NT2/D1 (cell line): ENCODE measurements around the gene SLC25A2.
"Not testable (repeated sequence)": the region's sequence is repeated elsewhere in the genome, so short reads cannot be mapped to it uniquely, and the experiment has no call there.

ENCODE experiments used
- DNase-seq: peaks from one replicate; pipeline ENCODE4 v3.0.0-alpha.2; 2011; ENCODE audit warnings: low read depth, low spot score
- H3K27me3 ChIP-seq: 2 replicates; pipeline ENCODE4 v1.6.0; 2011; ENCODE audit warnings: mild to moderate bottlenecking; ENCODE audit not compliant: insufficient read length, insufficient read depth
- H3K36me3 ChIP-seq: 2 replicates; pipeline ENCODE4 v1.6.1; 2011; ENCODE audit warnings: mild to moderate bottlenecking, low read length, mixed read lengths; ENCODE audit not compliant: insufficient read depth, insufficient read length
- H3K4me1 ChIP-seq: 2 replicates; pipeline ENCODE4 v1.5.1; 2011; ENCODE audit not compliant: insufficient read depth, insufficient read length
- H3K4me3 ChIP-seq: 2 replicates; pipeline ENCODE4 v1.5.1; 2011; ENCODE audit warnings: low read depth; ENCODE audit not compliant: insufficient read length
- H3K9ac ChIP-seq: 2 replicates; pipeline ENCODE4 v1.6.0; 2011; ENCODE audit warnings: low read depth; ENCODE audit not compliant: insufficient read length
- H3K9me3 ChIP-seq: 2 replicates; pipeline ENCODE4 v1.5.1; 2011; ENCODE audit warnings: mild to moderate bottlenecking, low read length; ENCODE audit not compliant: insufficient read depth
- SUZ12 ChIP-seq: IDR thresholded peaks from 2 replicates; pipeline ENCODE4 v1.6.1; 2011; ENCODE audit not compliant: insufficient read length, insufficient read depth; ENCODE audit errors: extremely low read depth
- YY1 ChIP-seq: IDR thresholded peaks from 2 replicates; pipeline ENCODE4 v1.6.1; 2011; ENCODE audit not compliant: insufficient read length, insufficient read depth
- ZNF274 ChIP-seq: IDR thresholded peaks from 2 replicates; pipeline ENCODE4 v1.6.1; 2011; ENCODE audit warnings: mild to moderate bottlenecking, low read depth, low read length

Gene SLC25A2

DNA sequence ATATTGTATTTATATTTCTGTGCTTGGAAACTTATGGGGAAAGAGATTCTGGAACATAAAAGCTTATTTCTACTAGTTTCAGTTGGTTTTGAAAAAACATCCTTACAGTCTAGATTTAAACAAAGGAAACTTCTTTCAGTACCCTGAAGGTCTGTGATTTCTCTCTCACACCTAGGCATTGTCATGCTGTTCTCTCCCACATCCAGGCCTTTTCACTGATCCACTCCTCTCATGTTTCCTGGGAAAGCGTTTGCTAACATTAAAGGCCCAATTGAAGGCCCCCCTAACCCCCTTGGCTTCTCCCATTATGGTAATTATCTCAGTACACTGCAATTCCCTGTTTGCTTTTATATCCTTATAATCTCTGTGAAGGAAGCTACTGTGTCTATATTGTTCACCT lies 38.9 kb upstream of the SLC25A2 start:
- Histone ChIP-seq H3K4me3 (no peak overlapping the region), H3K4me1 (no peaks in the 10 kb centered on the region), H3K36me3 (no peaks in the 10 kb centered on the region), H3K27me3 (no peaks in the 10 kb centered on the region), H3K9me3 (peaks cover 44% of the 10 kb centered on the region), H3K9ac (no peak overlapping the region)
- DNase-seq = no peak
- TF ChIP-seq SUZ12 (no peak), YY1 (no peak), ZNF274 (no peak)

DNA sequence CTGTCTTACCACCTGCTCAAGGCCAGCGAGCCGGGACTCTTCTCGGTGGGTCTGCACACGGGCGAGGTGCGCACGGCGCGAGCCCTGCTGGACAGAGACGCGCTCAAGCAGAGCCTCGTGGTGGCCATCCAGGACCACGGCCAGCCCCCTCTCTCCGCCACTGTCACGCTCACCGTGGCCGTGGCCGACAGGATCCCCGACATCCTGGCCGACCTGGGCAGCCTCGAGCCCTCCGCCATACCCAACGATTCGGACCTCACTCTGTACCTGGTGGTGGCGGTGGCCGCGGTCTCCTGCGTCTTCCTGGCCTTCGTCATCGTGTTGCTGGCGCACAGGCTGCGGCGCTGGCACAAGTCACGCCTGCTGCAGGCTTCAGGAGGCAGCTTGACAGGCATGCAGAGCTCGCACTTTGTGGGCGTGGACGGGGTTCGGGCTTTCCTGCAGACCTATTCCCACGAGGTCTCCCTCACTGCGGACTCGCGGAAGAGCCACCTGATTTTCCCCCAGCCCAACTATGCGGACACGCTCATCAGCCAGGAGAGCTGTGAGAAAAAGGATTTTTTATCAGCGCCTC lies 37.0 kb upstream of the SLC25A2 start:
- not testable (repeated sequence) for H3K4me3 ChIP-seq, H3K27me3 ChIP-seq, H3K36me3 ChIP-seq, H3K4me1 ChIP-seq, DNase-seq, H3K9ac ChIP-seq
- H3K9me3 ChIP-seq = peaks cover 44% of the 10 kb centered on the region

DNA sequence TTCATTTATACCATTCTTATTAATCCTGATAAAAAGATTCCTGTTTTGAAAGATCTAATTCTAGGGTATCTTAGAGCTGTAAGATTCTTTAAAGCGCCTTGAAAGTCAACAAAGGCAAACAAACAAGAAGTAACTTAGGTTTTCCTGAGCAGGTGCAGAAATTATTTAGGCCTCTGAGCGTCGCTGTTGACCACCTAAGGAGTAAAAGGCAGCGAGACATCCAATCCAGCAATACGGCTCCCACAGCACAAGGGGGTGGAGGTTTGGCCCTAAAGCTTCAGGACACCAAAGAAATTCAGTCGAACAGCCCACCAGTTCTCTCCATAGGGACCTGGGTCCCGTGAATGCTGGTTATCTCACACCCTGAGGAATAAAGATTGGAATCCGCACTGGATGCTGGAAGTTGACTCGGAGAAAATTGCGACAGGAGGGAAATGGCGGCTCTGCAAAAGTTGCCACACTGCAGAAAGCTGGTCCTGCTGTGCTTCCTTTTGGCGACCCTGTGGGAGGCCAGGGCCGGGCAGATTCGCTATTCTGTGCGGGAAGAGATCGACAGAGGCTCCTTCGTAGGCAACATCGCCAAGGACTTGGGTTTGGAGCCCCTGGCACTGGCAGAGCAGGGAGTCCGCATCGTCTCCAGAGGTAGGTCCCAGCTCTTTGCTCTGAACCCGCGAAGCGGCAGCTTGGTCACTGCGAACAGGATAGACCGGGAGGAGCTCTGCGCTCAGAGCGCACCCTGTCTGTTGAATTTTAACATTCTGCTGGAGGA lies 34.9 kb upstream of the SLC25A2 start, which contains the start of gene PCDHGA2:
PCDHGA2 (plus strand) TSS at position 223 of the 769 bp plus-strand sequence.
- DNase-seq = peak; percentile 42
- no peak within 1 kb of the TSS for H3K4me3 ChIP-seq
- H3K9ac ChIP-seq = no peak within 1 kb of the TSS
- H3K27me3 ChIP-seq = no peaks in the 10 kb centered on the region
- TF ChIP-seq SUZ12 = no peak
- TF ChIP-seq YY1 = no peak
- TF ChIP-seq ZNF274 = no peak
- no peaks in the 10 kb centered on the region for H3K36me3 ChIP-seq
- H3K4me1 ChIP-seq = no peaks in the 10 kb centered on the region
- H3K9me3 ChIP-seq = peaks cover 28% of the 10 kb centered on the region

DNA sequence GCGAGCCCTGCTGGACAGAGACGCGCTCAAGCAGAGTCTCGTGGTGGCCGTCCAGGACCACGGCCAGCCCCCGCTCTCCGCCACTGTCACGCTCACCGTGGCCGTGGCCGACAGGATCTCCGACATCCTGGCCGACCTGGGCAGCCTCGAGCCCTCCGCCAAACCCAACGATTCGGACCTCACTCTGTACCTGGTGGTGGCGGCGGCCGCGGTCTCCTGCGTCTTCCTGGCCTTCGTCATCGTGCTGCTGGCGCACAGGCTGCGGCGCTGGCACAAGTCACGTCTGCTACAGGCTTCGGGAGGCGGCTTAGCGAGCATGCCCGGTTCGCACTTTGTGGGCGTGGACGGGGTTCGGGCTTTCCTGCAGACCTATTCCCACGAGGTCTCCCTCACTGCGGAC lies 28.7 kb upstream of the SLC25A2 start:
- H3K36me3 ChIP-seq, DNase-seq, H3K4me1 ChIP-seq, H3K9me3 ChIP-seq, H3K27me3 ChIP-seq, H3K4me3 ChIP-seq, H3K9ac ChIP-seq: not testable (repeated sequence)

DNA sequence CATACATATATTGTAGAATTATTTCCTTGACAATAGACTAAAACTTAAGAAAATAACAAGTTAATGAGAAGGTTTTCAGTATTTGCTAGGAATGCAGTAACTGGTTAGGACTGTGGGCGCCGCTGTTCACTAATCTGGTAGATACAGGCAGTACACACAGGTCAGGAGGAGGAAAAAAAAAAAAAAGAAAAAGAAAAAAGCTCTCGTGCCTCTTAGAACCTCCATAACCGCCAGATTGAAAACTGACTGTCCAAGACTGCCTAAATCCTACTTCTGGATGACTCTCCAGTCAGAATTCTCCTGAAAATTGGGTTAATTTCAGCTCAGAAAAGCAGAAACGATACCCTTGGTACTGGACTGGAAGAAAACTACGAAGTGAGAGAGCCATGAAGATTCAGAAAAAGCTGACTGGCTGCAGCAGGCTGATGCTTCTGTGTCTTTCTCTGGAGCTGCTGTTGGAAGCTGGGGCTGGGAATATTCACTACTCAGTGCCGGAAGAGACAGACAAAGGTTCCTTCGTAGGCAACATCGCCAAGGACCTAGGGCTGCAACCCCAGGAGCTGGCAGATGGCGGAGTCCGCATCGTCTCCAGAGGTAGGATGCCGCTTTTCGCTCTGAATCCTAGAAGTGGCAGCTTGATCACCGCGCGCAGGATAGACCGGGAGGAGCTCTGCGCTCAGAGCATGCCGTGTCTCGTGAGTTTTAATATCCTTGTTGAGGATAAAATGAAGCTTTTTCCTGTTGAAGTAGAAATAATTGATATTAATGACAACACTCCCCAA lies 26.6 kb upstream of the SLC25A2 start, which contains the start of gene PCDHGA1:
PCDHGA1 (plus strand) TSS at position 216 of the 782 bp plus-strand sequence.
- Histone ChIP-seq H3K27me3 (no peaks in the 10 kb centered on the region), H3K9me3 (no peaks in the 10 kb centered on the region; the same call in 1 of the 2 replicates), H3K36me3 (no peaks in the 10 kb centered on the region), H3K9ac (no peak within 1 kb of the TSS), H3K4me3 (no peak within 1 kb of the TSS), H3K4me1 (no peaks in the 10 kb centered on the region)
- TF ChIP-seq ZNF274 (no peak), YY1 (no peak), SUZ12 (no peak)
- DNase-seq = peak; percentile 28

DNA sequence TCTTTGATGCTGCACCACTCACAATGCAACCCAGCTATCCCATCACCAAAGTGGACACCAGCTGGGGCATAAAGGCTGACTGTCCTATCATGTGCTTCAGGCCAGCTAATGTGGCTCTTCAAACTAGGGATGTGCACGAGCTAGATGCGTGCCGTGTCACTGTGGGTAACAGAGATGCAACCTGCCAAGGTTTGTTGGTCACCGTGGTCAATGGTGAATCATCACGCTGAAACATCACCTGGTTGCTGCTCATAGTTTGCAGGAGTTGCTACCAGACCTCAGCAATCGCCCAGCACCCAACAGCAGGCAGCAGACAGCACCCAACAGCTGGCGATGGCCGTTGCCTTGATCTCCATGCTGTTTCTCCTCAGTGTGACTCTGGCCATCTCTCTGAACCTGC lies 24.4 kb upstream of the SLC25A2 start:
- Histone ChIP-seq H3K9me3 (no peaks in the 10 kb centered on the region; the same call in 1 of the 2 replicates), H3K27me3 (no peaks in the 10 kb centered on the region), H3K9ac (no peak overlapping the region), H3K4me1 (no peaks in the 10 kb centered on the region), H3K4me3 (no peak overlapping the region), H3K36me3 (no peaks in the 10 kb centered on the region)
- DNase-seq = no peak
- TF ChIP-seq ZNF274 (no peak), SUZ12 (no peak), YY1 (no peak)

DNA sequence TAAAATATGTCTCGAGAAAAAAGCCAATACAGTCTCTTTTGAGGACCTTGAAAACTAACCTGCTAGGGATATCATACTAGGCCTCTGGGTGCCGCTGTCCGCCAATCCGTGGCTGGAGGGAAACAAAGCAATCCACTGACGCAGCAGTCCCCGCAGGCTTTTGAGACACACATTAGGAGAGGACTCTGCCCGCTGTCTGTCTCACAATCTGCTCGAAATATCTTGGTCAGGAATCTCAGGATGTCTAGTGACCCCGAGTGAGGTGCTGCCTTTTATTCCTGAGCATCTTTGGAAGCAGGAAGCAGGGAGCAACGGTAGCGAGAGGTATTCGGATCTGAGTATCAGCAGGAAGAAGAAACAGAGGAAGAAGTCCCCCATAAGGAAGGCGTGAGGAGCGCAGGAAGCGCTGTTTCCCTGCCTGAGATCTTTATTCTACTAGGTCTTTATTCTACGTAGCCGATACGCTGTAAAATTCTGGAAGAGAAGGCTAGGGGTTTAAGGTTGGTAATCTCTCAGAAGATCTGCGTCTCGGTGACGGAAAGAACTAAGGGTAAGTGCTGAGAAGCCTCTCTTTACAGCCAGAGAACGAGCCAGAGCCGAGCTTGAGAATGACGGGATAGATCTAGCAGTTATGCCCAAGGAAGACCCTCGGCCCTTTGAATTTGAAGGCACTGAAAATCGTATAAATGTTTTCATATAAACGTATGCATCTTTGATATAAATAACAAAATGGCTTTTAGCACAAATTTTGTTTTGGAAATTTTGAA lies 22.4 kb upstream of the SLC25A2 start:
- TF ChIP-seq ZNF274 (no peak), YY1 (no peak), SUZ12 (no peak)
- H3K4me3 ChIP-seq = no peak overlapping the region
- DNase-seq = no peak
- H3K9ac ChIP-seq = no peak overlapping the region
- H3K36me3 ChIP-seq = no peaks in the 10 kb centered on the region
- no peaks in the 10 kb centered on the region for H3K9me3 ChIP-seq
- H3K27me3 ChIP-seq = no peaks in the 10 kb centered on the region
- no peaks in the 10 kb centered on the region for H3K4me1 ChIP-seq
